ENCODE data around the gene RPS17.

GRCh38 chr15:82536409-82537350 is 3.6 kb downstream of the RPS17 start:
- no peak for TF ChIP-seq CTCF (conservative IDR thresholded peaks at IDR 0.05; ENCODE audit: low read depth, low read length)
- TF ChIP-seq RAD21 (IDR thresholded peaks at IDR 0.05; ENCODE audit: low read length), result no peak
- TF ChIP-seq MAFK (IDR thresholded peaks at IDR 0.05; ENCODE audit: low read depth, low read length), result no peak

Measured in IMR-90 (cell line).